GM12872 (cell line): ENCODE results near the gene SNX32.

Experiments
- CTCF ChIP-seq: IDR thresholded peaks from 3 replicates; pipeline ENCODE4 v1.5.1; 2011; ENCODE audit warnings: low read depth, mild to moderate bottlenecking, low read length, moderate library complexity; ENCODE audit not compliant: insufficient read depth

Gene SNX32

DNA sequence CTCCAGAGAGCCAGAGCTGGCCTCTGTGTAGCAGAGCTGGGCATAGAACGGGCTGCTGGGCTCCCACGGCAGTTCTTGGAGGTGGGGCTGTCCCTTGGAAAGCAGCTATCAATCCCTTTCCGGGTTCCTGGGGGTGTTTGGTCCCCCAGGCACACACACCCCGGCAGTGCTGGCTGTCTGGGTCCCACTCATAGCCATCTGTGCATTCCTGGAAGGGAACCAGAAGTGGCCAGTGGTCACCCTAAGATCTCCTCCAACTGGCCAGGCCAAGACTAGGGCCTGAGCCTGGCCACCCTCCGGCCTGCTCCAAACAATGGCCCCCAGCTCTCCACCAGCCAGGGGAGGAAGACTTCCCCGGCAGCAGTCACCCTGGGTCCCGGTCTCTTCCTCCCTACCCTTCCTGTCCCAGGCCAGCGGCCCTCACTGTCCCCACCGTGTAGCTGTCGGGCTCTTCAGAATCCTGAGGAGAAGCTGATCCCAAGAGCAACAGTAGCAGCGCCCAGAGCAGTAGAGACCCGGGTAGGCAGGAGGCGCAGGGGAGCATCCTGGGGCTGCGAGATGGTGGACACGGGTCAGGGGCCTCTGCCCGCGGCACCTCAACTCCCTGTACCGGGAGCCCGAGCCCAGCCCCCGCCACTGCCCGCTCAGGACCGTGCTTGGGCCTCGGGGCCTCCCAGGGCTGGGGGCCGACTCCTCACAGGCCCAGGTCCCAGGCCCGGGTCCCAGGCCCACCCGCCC is 38.2 kb downstream of the SNX32 start:
- no peak for TF ChIP-seq CTCF

- no peak for TF ChIP-seq CTCF
Measured at GRCh38 chr11:65872586-65873317, 39.0 kb downstream of the SNX32 start, which contains the start of gene EFEMP2. EFEMP2 (minus strand) TSS chr11:65872800; CDS start chr11:65872354, 446 bp downstream.

DNA sequence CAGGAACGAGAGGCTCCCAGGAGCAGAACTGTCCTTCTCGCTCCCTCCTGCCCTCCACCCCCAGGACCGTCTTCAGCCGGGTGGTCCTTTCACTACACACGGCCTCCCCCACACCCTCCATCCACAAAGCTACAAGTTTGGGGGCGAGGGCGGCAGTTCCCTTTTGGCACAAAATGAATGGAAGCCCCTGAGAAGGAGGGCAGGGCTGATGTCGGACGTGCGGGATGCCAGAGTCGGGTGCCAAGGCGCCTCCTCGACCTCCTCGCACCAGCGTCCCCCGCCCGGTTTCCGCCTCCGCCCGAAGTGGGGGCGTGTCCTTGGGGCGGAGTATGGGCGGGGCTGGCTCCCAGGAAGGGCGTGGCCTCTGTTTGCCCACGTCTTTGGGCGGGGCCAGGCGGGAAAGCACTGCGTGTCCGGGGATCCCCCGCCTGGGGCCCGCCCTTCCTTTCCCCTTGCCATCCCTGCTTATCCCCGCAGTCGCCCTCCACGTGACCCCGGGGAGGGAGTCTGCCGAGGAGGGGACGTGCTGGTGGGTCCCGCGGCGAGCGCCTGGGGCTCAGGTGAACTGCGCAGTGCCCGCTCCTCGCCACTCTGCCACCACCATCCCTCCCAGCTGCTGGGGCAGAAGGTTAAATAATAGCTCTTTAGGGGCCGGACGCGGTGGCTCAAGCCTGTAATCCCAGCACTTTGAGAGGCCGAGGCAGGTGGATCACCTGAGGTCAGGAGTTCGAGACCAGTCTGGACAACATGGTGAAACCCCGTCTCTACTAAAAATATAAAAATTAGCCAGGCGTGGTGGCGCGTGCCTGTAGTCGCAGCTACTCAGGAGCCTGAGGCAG is 39.8 kb downstream of the SNX32 start:
- no peak for TF ChIP-seq CTCF

DNA sequence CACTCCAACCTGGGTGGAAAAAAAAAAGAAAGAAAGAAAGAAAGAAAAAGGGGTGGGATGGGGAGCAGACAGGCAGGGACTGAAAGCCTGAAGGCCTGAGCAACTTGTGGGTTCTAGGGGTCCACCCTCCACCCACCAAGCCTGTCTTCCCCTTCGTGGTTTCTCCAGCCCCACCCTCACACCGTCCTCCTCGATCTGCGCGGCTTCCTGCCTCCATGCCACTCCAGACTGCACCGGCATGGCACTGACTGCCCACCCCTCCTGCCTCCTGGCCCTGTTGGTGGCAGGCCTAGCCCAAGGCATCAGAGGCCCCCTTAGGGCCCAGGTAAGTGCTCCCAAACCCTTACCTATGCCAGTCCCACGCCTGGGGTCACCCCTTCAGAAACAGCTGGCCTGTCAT is 45.9 kb downstream of the SNX32 start, which contains the start of gene CTSW:
CTSW (plus strand) TSS at position 221 of the 400 bp plus-strand sequence; CDS start at position 239, 18 bp downstream.
- no peak for TF ChIP-seq CTCF

DNA sequence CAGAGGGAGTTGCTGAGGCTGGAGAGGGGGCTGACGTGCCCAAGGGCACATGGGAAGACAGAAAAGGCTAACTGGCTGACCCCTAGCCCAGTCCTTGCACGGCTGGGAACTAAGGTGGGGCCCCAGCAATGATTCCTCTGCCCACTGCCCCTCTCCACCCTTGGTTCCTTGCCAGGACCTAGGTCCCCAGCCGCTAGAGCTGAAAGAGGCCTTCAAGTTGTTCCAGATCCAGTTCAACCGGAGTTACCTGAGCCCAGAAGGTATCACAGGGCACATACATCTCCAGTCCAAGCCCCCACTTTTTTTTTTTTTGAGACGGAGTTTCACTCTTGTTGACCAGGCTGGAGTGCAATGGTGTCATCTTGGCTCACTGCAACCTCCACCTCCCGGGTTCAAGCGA is 46.3 kb downstream of the SNX32 start:
- no peak for TF ChIP-seq CTCF

- no peak for TF ChIP-seq CTCF
Measured at GRCh38 chr11:65880844-65881421, 47.2 kb downstream of the SNX32 start.
